DMS79 treated with DMSO at 0.1 percent for 48 hours (cell line): ENCODE data around the gene DNM3.
"Not testable (repeated sequence)": the region's sequence is repeated elsewhere in the genome, so short reads cannot be mapped to it uniquely, and the experiment has no call there.

Experiments used
- DNase-seq: peaks from one replicate; lab custom pipeline; 2025; lab: John Stamatoyannopoulos, UW

Gene DNM3

DNA sequence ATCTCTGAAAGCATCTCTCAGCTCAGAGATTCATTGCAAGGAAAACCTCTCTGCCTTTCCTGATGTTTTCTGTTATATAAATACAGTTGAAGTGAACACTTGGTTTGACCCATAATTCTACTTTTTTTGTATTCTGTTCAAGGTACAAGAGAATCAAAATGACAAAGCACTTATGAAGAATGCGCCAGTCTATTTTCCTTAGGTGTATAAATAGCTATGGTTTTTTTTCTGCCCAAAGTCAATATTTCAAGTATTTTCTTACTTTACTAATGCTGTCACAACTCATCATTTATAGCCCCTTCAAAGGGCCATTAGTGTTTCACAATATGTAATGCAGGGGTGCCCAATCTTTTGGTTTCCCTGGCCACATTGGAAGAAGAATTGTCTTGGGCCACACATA lies 436.7 kb downstream of the DNM3 start:
- no peak for DNase-seq

DNA sequence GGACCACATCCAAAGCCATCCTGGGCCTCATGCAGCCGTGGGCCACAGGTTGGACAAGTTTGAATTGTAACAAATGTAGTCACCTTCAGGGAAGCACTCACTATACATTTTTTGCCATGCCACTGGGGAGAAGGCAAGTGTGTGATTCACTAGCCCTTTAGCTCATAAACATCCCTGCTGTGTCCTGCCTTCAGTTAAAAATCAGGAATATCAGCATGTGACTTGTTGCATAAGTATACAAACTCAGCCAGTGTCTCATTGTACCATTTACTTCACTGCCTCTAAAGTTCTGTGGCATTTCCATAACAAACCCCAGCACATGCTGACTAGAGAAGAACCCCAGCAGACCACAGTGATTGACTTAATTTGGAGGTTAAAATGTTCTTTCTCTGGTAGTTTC lies 437.2 kb downstream of the DNM3 start:
- no peak for DNase-seq

DNA sequence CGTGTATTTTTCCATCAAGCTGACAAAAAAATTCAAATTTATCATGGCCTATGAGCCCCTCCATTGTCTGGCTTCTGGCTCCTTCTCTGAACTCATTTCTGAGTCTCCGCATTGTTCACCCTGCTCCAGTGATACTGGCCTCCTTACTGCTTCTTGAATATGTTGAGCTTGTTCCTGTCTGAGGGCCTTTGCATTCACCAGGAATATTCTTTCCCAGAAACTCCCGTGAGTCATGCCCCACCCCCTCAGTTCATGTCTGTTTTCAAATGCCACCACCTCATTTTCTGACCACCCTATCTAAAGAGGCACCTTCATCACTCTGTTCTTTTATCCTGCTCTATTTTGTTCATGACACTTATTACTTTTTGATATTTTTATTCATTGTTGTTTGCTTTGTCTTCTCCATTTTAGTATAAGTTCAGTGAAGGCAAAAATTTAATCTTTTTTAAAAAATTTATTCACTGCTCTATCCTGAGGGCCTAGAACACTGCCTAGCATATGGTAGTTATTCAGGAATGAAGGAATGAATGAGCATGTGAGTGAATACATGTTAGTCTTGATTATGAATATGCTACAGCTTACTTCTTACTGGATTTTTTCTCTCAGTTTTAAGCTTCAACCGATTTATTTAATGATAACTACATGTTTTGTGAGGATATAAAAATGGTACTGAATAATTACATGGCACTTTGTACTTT lies 438.8 kb downstream of the DNM3 start:
- DNase-seq: no peak

DNA sequence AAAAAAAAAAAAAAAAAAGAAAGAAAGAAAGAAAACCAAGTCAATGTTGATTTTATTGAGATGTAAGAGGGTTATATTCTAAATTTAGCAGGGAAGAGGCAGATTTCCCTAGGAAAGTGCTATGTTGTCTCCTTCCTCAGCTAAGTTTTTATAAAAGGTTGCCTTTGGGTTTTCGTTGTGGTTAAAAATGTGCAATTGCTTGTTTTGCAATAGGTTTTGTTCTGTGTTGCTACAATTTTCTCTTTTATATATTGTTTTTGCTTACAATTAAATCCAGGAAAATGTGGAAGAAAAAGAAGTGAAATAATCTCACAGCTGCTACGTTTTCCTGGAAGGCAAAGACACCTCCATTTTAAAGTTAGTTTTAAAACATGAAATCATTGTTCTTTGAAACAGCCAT lies 442.5 kb downstream of the DNM3 start:
- DNase-seq: no peak

DNA sequence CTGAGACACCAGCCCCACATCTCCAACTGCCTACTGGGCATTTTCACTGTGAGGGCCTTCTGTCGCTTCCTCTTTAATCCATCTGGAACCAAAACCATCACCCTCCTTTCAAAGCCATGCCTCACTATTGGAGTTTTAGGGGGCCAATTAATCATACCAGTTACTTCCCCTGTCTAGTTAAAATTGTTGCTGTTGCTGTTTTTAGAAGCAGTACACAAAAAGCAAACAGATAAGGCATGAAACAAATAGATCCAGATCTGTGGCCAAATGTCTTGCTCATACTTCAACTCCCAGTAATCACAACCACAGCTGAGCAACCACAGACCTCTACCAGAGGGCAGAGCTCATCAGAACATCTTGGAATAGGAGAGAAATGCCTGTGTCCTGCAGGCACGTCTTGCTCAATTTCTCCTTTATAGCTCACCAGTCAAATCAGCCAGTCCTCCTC lies 445.4 kb downstream of the DNM3 start:
- DNase-seq: no peak

DNA sequence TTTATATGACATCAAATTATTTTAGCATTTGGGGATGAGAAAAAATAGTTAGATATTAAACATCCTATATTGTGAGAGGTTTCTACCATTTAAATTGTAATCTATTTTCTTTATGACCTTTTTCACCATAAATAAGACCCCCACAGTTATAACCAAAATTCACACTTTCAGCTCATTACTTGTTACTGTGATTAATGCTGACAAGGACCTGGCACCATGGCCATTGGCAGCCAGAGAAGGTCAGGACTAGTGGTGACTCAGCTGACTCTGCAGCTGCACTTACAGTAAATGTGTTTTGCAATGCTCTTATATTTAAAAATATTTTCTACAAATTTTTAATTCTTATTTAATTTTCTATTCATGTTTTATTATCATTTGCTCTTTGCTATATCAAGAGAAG lies 445.9 kb downstream of the DNM3 start:
- DNase-seq: no peak

DNA sequence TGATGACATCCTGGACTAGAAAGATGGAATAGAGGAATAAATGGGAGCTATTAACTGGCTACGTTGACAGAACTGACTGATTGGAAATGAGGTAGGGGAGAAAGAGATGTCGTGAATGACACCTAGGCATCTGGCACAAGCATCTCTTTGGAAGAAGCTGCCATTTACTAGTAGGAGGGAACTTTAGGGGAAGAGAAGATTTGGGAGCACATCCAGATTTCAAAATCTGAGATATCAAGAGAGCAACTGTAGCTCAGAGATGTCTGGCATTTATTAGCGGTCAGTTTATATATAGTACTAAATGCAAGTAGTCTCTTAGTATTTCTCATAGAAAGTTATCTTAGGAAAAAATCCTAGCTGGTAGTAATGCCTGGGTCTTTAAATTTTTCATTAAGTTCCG lies 447.3 kb downstream of the DNM3 start:
- DNase-seq: no peak

DNA sequence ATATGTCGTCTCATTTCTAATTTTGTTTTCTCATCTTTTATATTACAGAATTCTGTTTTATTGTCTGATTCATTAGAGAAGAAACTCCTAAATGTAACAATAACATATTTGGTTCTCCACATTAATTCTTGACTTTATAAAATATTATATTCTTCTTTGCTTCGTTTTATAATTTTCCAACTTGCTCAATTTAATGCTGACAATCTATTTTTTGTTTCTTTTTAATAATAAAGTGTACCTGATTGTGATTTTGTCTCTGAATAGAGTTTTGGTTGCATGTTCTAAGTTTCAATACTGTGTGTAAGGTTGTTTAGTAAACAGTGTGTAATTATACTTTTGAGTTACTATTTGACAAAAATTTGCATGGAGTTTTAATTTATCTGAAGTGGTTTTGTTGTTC lies 448.1 kb downstream of the DNM3 start:
- no peak for DNase-seq

DNA sequence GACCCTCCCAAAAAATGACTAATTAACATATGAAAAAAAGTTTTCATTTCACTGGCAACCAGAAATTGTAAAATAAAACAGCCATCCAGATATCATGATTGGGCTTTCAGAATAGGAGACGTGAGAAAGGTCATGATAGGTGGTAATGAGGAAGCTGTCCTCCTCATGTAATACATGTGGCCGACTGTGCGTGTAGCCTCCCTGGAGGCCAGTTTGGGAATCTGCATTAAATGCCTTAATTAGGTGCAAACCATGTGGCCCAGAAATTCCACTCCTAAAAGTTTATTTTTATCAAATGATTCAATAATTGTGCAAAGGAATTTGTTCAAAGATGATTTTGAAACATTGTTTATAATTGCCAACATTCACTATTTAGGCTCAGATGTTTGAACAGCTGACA lies 451.5 kb downstream of the DNM3 start:
- DNase-seq: no peak

DNA sequence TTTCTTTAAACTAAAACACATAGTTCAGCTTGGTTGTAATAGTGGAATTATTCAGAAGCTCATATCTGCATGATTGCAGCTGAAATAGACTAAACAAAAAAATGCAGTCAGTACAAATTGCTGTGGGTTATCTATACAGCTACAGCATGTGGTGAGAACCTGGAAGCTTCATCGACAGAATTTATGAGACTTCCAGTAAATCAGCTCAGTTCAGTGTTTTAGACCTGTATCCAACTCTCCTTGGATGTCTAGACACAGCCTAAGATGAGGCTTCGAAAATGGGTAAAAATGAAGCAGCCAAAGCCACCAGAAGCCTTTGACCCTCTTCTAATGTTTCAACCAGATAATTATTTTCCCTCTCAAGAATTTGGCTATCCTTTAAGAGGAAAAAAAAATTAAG lies 452.1 kb downstream of the DNM3 start:
- no peak for DNase-seq

DNA sequence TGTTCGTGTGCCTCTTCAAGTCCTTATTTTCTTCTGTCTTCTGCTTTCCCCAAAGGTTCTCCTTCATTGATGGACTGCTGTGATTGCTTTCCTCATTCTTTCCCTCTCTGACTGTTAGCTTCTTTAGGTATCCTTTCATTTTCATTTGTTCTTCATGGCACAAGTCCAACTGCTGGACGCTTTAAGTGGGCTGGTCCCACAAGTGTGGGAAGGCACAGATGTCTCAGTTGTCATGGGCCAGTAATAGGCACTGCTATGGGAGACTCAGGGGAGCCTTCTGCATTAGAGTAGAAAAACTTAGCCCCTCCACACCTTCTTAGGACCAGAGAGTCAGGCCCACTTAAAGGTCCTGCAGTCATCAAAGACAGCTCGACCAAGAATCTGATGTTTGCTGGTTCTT lies 456.8 kb downstream of the DNM3 start:
- DNase-seq: no peak

DNA sequence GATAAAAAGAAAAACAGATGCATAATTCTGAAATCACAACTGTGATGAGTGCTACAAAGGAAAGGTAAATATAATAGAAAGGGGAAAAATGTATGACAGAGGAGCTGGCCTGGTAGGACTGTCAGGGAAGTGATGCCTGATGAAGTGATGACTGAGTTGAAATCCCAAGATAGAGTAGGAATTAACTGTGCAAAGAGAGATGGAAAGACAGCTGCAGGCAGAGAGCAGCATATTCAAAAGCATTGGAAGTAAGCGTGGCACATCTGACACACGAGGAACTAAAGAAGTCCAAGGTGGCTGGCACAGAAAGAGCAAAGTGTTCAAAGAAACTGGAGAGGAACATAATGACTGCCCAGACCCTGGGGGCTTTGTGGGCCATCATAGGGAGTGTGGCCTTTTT lies 457.6 kb downstream of the DNM3 start:
- DNase-seq: no peak

DNA sequence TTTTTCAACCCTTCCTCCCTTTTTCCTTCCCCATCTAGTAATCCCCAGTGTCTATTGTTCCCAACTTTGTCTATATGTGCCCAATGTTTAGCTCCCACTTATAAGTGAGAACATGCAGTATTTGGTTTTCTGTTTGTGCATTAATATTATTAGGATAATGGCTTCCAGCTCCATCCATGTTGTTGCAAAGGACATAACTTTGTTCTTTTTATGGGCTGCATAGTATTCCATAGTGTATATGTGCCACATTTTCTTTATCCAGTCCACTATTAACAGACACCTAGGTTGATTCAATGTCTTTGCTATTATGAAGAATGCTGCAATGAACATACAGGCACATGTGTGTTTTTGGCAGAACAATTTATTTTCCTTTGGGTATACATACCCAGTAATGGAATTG lies 458.2 kb downstream of the DNM3 start:
- DNase-seq: no peak

DNA sequence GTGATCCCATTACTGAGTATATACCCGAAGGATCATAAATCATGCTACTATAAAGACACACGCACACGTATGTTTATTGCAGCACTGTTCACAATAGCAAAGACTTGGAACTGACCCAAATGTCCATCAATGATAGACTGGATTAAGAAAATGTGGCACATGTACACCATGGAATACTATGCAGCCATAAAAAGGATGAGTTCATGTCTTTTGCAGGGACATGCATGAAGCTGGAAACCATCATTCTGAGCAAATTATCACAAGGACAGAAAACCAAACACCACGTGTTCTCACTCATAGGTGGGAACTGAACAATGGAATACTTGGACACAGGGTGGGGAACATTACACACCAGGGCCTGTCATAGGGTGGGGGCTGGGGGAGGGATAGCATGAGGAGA lies 466.2 kb downstream of the DNM3 start:
- not testable (repeated sequence) for DNase-seq

DNA sequence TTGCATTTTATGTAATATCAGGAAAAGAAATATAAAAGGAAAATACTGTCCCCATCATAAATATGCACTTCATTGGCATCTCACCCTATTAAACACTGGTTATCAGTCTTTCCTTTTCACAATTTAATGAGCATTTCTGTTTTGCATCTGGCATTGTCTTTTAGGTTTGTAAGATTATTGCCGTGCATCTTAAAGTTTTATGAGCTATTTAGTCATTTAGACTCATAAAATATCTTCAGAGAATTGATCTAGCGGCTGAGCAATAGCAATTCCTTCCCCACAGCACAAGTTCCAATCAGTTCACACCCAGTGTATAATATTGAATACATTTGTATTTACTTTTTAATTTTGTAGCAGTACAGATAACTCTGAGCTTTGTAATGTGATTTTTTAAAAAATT lies 466.8 kb downstream of the DNM3 start:
- no peak for DNase-seq

DNA sequence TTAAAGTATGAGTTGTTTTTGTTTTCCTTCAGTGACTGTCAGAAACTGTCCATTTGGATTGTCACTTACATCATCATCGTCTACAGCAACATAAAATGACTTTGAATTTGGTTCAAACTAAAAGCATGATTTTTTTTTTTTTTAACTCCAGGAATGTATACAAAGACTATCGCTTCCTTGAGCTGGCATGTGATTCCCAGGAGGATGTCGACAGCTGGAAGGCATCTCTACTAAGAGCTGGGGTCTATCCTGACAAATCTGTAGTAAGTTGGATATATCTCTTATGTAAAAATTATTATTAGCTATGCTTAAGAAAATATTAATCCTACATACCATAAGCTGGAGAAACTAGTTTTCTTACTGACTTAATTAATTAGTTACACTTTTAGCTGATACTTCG lies 467.3 kb downstream of the DNM3 start:
- DNase-seq: no peak

DNA sequence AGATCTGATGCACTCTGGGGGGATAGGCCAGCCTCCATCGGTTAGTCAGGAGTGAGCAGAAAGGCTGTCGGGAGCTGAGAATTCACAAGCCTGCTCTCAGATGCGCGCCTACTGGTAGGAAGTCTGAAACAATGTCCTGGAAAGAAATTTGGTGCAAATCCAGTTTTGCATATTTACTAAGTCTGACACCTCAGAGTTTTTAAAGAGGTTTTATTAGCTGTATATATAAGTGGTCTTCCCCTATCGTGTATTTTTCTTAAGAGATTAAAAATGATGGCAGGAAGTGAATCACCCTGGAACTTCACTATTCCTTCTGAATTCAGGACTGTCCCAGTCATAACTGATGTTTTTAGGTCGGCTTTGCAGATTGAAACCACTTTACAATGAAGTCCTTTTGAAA lies 479.4 kb downstream of the DNM3 start:
- no peak for DNase-seq

DNA sequence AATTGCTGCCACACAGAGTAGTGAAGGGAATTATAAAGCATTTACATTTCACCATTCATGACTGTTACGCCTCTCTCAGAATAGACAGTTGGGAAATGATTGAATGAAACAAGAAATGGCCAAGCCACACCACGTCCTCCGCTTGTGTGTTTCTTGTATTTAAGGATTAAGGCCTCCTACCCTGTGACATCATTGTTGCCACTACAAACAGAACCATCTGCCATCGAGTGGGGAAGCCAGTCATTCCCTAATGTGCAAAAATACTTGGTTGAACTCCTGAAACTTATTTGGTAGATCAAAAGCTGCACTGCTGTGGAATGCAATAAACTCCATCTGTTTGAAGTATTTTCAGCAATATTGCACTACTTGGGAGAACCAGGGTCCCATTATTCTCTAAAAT lies 480.2 kb downstream of the DNM3 start:
- DNase-seq: no peak

DNA sequence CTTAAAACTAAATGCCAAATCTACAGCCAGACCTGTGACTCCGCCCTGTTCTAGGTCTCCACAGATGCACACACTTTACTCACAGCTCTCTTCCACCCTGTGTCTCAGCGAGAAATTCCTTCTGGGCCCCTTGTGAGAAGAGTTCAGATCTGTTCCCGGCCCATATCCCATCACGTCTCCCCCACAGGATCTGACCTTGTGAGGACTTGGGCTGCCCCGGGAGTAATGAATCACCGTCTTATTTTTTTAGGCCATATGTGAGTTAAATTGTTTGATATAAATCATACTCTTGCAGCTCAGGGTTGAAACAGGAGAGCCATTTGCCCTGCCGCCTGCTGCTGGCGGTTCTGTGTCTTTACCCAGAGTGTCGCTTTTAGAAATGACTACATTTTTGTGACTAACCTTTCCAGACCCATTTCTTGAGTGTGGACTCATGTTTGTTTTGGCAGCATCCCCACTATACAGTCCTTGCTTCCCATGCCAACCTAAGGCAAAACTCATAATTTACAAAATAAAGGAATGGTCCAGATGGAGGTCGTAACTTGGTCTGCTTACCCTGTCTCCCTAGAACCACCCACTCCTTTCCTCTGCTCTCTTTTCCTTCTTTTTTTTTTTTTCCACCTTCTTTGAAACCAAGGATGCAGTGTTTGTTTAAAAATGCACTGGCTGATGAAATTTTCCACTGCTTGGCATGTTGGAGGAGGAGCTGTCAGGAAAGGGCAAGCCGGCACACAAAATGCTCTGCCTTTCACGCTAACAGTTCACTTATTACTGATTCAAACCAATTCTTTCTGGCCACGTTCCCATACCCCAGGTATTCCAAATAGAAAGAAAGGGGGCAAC lies 481.1 kb downstream of the DNM3 start:
- peak; percentile 3 for DNase-seq

DNA sequence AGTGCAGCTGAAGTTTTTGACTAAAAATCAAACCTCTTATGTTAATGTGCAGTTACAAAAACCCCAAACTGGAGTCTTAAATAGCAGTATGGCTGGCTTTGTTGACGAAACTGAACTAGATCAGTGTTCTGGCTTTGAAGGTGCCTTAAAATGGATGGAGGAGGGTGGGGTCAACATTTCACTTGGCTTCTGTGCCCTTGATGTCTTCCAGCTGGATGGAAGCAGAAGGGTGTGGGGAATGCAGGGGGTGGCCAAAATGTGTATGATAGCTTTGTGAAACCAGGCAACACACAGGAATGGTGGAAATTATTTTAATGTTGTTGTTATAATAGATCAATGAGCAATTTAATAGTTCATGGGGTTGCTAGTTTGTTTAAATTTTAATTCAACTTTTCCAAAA lies 482.4 kb downstream of the DNM3 start:
- DNase-seq: no peak

DNA sequence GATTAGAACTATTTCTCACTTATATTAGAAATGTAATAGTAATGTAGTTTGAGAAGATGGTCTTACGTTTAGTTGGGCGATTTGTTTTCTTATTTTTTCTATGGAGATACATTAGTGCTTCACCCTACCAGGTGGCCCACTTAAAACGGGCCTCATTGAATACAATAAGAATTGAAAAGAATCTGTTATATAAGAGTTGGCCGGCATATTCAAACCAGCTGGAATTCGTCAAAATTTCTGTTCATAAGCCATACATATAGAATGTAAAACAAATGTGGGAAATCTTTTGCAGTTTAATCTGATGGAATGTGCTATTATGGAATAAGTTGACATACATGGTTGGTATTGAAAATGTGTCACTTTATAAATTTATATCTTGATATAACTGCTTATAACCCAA lies 482.8 kb downstream of the DNM3 start:
- no peak for DNase-seq

DNA sequence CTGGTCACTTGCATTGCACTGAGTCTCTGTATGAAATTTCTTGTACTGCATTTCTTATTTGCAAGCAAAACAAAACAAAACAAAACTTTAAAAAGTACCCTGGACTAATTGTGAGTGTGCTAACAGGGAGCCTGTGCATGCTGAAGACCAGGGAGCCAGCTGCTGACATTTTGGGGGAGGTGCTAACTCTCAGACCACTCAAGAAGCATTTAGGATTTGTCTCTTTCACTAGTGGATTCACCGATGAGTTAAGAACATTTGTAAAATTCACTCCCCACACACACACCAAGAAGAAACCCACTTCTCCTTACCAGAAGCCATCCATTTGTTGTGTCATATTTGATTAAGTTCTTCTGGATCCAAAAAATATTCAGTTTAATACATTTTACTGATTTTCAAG lies 483.5 kb downstream of the DNM3 start:
- no peak for DNase-seq

DNA sequence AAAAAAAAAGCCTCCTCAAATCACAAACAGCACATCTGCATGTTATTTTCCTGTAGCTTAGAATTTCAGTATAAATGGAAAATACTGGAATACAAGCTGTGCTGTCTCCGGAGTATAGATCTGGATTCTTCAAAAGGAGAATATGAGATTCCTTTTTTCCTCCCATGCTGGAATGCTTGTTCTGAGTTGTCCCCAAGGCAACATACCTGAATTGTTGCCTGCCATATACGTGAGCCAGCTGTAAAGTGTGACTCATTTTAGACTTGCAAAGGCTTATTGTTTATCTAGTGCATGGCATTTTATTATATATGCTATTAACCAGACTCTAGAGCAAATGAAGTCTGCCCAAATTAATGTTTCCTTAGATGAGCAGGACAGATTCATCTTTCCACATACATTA lies 484.2 kb downstream of the DNM3 start:
- DNase-seq: no peak

DNA sequence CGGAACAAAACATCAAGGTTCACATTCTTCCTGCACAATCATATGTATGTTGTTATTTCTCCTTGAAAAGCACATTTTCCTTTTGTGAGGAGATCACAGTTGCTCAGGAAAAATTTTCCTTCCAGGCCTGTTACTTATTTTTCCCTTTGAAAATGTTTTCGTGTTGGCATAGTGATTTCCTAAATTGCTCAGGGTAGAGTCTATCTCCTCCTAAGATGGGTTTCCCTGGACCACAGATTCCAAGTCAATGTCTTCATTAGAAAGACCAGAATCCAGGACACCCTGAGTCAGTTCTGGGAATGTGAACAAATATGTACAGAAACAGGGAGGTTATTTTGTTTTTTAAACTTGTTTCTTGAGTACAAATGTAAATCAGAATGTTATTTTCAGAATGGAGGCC lies 484.8 kb downstream of the DNM3 start:
- no peak for DNase-seq
